Spleen (tissue), 7 donors: Measurements from ENCODE around the gene CIPC.

Source experiments
- POLR2A ChIP-seq, 3 donors: fragments of 450-650 bp; IDR thresholded peaks; one replicate each; pipeline ENCODE4 v1.5.1; 2017; ENCODE audit warnings: antibody characterized with exemption in 3 of 3, mild to moderate bottlenecking in 1 of 3
- TF ChIP-seq, protein P1 (sequence below), 11 experiments: fragments of 200-600 bp in 7 of 11; fragments of 450-650 bp in 4 of 11; sonication (generic) in 4 of 11; IDR thresholded peaks in 8 of 11; conservative IDR thresholded peaks in 3 of 11; 1 replicate in 7 of 11; 2 replicates in 4 of 11; pipeline versions ENCODE4 v1.4.0 to v1.8.0; 2016 to 2021; ENCODE audit warnings: antibody characterized with exemption in 11 of 11, inconsistent platforms in 4 of 11, mild to moderate bottlenecking in 1 of 11
- donor health status: DM: no; HTN: no; CAD: no; lungs with moderate emphysema.
- donor health status: DM: no; HTN: no; CAD: no.
- donor health status: DM: no; HTN: no; CAD: no.

DNA sequence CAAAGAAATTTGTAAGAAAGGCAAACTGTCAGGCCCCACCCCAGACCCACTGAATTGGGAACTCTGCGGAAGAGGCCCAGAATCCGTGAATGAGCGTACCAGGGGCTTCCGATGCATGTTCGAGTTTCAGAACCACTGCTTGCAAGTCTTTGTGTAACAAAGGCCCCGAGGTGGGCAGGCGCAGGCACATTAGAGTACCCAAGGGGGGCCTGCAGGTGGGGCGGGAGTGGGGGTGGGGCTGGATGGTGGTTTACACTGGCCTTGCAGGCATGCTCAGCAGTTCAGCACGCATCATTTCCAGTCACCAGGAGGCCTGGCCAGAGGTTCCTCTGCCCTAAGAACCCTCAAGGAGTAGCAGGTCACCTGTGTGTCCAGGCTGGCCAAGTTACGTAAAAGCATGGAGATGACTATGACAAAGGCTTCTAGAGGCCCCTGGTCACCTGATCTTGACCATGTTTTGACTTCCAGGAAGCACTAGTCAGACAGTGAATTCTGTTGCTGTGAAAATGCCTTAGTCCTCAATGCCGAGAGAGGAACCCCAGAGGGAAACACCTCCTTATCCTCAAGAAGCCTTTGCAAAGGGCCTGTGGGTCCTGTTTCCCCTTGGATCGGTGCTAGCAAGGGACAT is 36.3 kb upstream of the CIPC start:
- TF ChIP-seq, protein P1, sequence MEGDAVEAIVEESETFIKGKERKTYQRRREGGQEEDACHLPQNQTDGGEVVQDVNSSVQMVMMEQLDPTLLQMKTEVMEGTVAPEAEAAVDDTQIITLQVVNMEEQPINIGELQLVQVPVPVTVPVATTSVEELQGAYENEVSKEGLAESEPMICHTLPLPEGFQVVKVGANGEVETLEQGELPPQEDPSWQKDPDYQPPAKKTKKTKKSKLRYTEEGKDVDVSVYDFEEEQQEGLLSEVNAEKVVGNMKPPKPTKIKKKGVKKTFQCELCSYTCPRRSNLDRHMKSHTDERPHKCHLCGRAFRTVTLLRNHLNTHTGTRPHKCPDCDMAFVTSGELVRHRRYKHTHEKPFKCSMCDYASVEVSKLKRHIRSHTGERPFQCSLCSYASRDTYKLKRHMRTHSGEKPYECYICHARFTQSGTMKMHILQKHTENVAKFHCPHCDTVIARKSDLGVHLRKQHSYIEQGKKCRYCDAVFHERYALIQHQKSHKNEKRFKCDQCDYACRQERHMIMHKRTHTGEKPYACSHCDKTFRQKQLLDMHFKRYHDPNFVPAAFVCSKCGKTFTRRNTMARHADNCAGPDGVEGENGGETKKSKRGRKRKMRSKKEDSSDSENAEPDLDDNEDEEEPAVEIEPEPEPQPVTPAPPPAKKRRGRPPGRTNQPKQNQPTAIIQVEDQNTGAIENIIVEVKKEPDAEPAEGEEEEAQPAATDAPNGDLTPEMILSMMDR (IDR thresholded peaks at IDR 0.05 in 8 of 11, conservative IDR thresholded peaks at IDR 0.05 in 3 of 11), result no peak
- TF ChIP-seq POLR2A (IDR thresholded peaks at IDR 0.05), result no peak
